Superior temporal gyrus (tissue), 1 donor: ENCODE measurements around the gene USH2A.
"Not testable (repeated sequence)": the region's sequence is repeated elsewhere in the genome, so short reads cannot be mapped to it uniquely, and the experiment has no call there.

Experiments used
- DNase-seq: peaks from one replicate; pipeline ENCODE4 v3.0.0-alpha.2; 2016; ENCODE audit errors: extremely low spot score

The USH2A gene

GRCh38 chr1:216389774-216390173 is 33.5 kb downstream of the USH2A start:
- no peak for DNase-seq

GRCh38 chr1:216388558-216388957 is 34.7 kb downstream of the USH2A start:
- DNase-seq, result no peak

- DNase-seq, result no peak
These were observed 35.5 kb downstream of the USH2A start for GRCh38 chr1:216387782-216388181.

GRCh38 chr1:216379441-216379840 is 43.8 kb downstream of the USH2A start:
- no peak for DNase-seq

GRCh38 chr1:216368249-216368648 is 55.0 kb downstream of the USH2A start:
- DNase-seq, result no peak

- DNase-seq, result no peak
These were observed 56.3 kb downstream of the USH2A start for GRCh38 chr1:216366979-216367378.

- no peak for DNase-seq
These were observed 66.3 kb downstream of the USH2A start for GRCh38 chr1:216356945-216357344.

GRCh38 chr1:216350186-216350585 is 73.1 kb downstream of the USH2A start:
- DNase-seq, result no peak

- no peak for DNase-seq
These were observed 76.7 kb downstream of the USH2A start for GRCh38 chr1:216346526-216346925.

GRCh38 chr1:216340542-216340941 is 82.7 kb downstream of the USH2A start:
- DNase-seq, result not testable (repeated sequence)

- no peak for DNase-seq
These were observed 90.8 kb downstream of the USH2A start for GRCh38 chr1:216332462-216332861.

GRCh38 chr1:216332003-216332402 is 91.2 kb downstream of the USH2A start:
- DNase-seq, result no peak

GRCh38 chr1:216331211-216331610 is 92.0 kb downstream of the USH2A start:
- DNase-seq, result no peak

- DNase-seq, result no peak
These were observed 93.0 kb downstream of the USH2A start for GRCh38 chr1:216330262-216330661.

- DNase-seq, result no peak
These were observed 97.3 kb downstream of the USH2A start for GRCh38 chr1:216325946-216326345.

GRCh38 chr1:216325336-216325735 is 97.9 kb downstream of the USH2A start:
- DNase-seq, result no peak

GRCh38 chr1:216323344-216323743 is 99.9 kb downstream of the USH2A start:
- no peak for DNase-seq

- DNase-seq, result no peak
These were observed 108.7 kb downstream of the USH2A start for GRCh38 chr1:216314379-216315095.

- no peak for DNase-seq
These were observed 112.5 kb downstream of the USH2A start for GRCh38 chr1:216310776-216311175.

GRCh38 chr1:216306830-216307229 is 116.4 kb downstream of the USH2A start:
- DNase-seq, result no peak

GRCh38 chr1:216303690-216304089 is 119.6 kb downstream of the USH2A start:
- DNase-seq, result no peak

GRCh38 chr1:216293683-216294082 is 129.6 kb downstream of the USH2A start:
- DNase-seq, result no peak

- no peak for DNase-seq
These were observed 133.2 kb downstream of the USH2A start for GRCh38 chr1:216290074-216290473.

- no peak for DNase-seq
These were observed 138.2 kb downstream of the USH2A start for GRCh38 chr1:216285052-216285451.
